Cardiac septum (tissue), 1 donor: ENCODE results near the gene SMG6. TPM values are rescaled to one million over a fixed set of nuclear protein-coding genes. Genes with fewer than 3 reads are reported as not detected.

Experiments used
- DNase-seq: peaks from one replicate; pipeline ENCODE4 v3.0.0-alpha.2; 2020; ENCODE audit warnings: low spot score
- intact Hi-C: fragments of 100-400 bp; cut with DNase I; formaldehyde crosslinking; loops from one replicate; pipeline ENCODE4 v1.14.0; 2022
- total RNA-seq: library from RNA; stranded (reverse); fragmentation: NEBNext Ultra II Directional; extraction: Animal tissue kit (Norgen Biotek cat#: 25700); gene quantifications from one replicate; pipeline ENCODE4 v1.2.1, GENCODE V29; 2021
- donor health status: DM: no; HTN: no; CAD: no.

The SMG6 gene
- total RNA-seq, 1 donor from 2014 or later: 19.7 TPM

DNA sequence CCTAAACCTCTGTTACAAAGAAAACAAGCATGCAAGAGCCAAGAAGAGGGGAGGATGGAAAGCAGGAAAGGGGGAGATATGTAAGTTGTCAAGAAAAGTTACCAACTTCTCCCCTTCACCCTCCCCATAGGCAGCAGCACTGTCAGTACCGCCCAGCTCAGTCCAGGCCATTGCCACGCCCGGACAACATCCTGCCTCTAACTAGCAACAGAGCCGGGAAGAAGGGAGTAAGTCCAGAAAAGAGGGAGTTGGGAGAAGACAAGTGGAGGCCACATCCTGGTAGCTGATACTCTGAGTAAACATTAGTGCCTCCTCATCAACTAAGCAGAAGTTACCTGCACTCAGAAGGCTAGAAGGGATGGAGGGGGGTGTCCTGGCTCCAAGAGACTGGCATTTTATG is 113.6 kb downstream of the SMG6 start:
- intact Hi-C loops: no loop called here

DNA sequence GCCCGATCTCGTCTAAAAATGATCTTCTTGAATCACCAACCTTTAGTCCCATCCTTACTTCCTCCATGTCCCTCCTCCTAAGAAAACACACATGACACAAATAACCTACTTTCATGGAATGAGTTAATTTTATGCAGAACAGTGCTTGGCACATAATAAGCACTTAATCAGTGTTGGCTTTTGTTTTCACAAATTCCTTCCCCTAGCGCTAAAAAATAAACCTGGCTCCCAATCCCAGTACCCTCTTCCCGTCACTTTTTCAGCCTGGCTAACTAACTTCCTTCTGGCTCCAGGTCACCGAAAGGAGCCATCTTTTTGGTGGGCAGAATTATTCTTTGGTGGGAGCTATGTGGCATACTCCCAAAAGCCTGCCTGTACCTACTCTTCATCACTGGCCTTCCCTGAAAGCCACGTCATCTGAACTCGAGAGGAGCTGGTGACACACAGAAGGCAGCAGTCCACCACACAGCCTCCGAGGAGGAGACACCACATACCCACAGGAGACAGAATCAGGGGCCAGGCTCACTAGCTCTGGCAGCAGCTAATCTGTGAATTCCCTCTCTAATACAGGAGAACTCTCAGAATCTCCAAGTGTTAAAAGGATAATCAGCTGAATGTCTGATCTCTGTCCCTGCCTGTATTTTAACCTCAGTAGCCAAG is 114.5 kb downstream of the SMG6 start:
- DNase-seq: no peak
- intact Hi-C loops: no loop called here

More for the DNA sequence above, 113.6 kb downstream of the SMG6 start:
- DNase-seq: no peak

DNA sequence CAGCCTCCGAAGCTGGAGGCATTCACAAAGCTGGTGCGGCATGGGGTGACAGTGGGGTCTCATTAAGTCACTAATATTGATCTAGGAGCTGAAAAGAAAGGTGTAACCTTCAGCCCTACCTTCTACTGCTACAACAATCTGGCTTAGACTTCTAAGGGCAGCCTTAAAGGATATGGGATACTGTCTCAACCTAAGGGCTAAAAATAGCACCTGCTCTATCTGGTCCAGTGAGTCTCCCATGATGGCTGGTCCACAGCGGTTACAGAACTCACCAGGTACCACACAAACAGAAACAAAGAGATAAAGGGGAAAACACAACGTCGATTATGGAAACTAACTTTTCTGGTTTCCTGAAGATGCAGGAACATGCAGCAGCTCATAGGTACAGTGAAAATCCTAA is 115.8 kb downstream of the SMG6 start:
- DNase-seq: no peak
- intact Hi-C loops: no loop called here

DNA sequence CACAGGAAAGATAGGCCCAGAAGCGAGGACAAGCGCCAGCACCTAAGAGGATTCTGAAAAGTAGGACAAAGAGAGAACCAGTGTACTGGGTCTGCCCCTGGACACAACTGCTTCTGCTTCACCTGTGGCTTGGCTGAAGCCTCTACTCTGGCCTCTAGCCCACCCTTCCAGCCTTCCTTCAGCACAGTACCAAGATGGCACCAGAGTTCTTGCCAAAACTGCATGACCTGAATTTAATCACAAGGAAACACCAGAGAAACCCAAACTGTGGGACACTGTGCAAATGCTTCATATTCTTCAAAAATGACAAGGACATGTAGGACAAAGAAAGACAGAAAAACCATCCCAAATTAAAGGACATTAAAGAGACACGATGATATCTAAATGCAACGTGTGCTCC is 116.6 kb downstream of the SMG6 start:
- DNase-seq: no peak
- intact Hi-C loops: no loop called here

DNA sequence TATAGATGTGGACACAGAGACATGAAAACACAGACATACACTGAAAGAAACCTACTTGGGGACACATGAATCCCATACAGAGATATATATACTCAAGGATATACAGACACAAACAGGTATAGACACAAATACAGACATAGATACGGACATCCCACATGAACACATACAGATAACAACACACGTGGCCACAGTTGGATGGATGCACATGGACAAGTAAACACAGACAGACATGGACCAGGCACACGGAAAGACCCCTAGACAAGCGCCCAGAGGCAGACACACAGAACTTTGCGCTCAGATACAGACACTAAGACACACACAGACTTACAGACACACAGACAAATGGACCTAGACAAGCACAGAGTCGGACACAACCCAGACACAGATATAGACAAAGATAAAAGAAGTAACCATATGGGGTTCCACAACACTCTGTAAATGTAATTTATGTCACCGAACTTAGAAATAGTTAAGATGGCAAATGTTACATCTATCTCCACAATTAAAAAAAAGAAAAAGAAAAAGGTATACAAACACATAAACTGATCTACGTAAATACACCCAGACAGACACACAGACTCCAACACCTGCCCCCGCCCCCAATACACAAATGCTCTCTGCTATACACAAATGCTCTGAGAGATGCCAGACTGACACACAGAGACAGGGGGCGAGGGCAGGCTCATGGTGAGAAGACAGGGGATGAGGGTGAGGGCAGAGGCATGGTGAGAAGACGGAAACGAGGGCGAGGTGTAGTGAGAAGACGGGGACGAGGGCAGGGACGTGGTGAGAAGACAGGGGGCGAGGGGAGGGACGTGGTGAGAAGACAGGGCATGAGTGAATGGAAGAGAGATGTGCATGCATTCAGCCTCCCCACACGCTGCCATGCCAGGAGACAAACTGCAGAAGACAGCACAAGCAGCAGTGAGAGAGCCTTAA is 118.3 kb downstream of the SMG6 start:
- intact Hi-C loops: no loop called here
- no peak for DNase-seq

DNA sequence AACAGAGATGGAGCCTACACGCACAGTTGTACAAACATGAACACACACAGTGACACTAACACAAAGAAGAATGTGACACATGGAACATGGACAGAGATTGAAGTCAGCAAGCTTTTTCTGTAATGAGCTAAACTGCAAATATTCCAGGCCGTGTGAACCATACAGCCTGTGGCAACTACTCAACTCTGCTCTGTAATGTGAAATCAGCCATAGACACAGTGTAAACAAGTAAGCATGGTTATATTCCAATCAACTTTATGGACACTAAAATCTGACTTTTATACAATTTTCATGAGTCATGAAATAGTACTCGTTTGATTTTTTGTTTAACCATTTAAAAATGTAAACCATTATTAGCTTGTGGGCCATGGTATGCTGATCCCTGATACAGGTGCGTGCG is 120.2 kb downstream of the SMG6 start:
- intact Hi-C loops: no loop called here
- DNase-seq: no peak

DNA sequence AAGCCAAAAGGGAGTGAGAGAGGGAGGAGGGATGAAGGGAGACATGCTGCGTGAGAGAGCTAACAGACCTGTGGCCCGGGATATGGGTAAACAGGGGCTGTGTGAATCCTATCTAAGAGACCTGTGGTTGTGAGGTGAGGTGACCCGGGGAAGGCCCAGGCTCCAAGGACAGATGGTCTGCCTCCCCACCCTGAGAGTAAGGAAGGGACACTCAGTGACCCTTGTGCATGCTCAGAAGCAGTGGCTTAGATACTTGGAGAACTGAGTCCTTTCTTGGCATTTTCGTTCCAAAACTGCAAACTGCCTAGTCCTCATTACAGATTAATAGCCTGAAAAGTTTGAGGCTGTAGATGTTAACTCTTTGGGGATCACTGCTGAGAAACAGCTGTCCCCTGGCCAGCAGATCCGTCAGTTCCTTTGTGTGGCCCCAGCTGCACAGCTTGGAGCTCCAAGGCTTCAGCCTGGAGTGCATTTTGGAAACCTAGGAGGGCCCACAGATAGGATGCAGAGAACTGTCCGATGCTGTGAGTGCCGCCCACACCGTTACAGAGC is 121.6 kb downstream of the SMG6 start:
- intact Hi-C loops: loop anchor here (2.0 kb wide), 1 partner anchor 31 kb away; no protein-coding TSS in a partner anchor
- no peak for DNase-seq

DNA sequence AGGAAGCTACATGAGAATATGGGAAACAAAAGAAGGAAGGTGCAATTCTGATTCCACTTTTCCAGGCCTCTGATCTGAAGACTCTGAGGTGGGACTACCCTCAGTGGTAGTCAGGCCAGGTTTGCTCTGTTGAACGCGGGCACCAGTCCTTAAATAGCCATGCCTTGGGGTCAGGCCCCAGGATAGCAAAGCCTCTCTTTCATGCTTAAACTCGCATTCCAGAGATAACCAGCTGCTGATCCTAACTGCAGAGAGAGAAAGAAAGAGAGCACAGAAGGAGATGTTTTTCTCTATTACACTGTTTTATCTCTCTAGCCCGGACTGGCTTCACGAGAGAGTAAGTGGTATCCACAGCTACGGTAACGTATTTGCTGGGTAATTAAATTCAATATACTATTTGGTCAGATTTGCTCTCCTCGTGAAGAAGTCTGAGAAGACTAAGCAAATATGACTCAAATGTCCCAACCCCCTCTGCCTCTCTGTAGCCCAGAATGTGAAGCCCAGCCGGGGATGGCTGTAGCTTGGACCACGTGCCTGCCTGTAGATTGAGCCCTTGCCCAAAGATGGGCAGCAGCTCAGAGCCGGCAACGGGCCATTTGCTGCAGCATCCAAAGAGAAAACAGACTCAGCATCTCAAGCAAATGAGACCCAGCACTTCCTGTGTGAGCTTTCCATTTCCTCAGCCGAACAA is 122.2 kb downstream of the SMG6 start:
- intact Hi-C loops: loop anchor here (2.0 kb wide), 1 partner anchor 31 kb away; no protein-coding TSS in a partner anchor
- peak; percentile 89 for DNase-seq

DNA sequence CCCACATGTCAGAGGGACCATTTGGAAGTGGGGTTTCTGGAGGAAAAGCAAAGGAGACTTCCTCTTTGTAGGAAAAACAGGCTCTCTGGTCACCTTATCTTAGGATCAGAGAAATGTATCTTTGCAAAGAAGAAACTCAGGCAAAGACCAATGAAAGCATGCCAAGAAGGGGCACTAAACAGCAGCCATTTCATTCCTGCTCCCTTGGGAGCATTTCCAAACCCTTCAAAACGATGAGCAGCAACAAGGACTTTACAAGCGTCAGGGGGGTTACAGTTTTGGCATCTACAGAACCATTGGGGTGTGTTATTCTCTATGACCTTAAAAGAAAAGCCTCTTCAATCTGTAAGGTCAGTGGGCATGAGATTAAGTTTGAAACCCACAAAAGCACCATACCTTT is 122.8 kb downstream of the SMG6 start:
- no peak for DNase-seq
- intact Hi-C loops: loop anchor here (2.0 kb wide), 1 partner anchor 32 kb away; no protein-coding TSS in a partner anchor

DNA sequence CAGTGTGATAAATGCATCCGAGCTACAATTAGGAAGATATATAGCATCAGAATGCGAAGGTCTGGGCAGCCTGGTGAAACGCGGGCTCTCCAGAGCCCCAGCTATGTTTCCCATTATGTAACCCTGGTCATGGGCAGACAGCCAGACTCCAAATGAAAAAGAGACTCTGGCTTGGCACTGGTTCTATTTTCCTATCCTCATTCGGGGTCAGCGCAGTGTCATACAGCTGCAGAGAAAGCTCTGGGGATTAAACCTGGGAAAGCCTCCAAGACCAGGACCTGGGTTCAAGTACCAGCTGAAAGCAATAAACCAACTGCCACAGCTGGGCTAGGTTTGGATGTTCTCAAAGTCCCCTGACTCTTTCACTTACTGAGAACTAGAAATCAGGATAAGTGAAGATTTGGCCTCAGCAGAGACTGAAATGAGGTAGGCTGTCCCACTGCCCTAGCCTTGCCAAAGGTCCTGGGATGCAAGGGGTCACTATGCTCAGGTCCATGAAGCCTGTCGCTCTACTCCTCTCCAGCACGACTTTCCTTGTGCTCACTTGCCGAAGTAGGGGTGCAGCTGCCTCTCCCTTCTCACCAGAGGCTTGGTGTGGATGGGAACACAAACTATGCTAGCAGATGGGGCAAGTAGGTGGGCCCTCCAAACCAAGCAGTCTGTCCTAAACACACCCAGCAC is 123.8 kb downstream of the SMG6 start:
- intact Hi-C loops: loop anchor here (2.0 kb wide), 1 partner anchor 33 kb away; no protein-coding TSS in a partner anchor
- peak; percentile 81 for DNase-seq

DNA sequence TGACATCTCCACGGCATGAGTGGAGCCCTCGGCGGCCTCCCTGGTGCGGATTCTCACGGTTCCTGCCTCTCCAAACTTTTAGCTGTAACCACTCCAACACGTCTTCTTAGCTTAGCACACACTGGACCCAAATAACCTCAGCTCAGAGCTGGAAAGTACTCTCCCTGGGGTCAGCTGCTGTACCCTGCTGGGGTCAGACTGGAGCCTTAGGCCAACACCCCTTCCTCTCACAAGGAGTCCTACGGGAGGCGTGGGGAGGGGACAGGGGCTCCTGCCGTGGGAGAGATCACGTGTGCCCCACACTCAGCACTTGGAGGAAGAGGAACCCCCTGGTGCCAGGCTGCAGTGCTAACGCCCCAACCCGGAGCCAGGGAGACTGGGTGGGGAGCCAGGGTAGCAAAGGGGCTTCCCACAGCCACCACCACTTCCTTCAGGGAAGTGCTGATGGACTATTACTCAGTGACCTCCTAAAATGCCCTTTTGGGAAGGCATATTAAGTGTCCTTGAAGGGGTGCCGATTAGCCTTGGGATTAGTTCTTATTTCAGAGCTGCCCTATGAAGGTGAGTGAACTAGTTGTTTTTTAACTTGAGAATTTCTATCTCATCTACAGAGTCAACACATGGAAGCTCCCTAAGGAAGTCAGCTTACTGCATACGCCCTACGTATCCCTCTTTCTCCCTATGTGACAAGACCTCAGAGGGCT is 124.6 kb downstream of the SMG6 start:
- intact Hi-C loops: no loop called here
- DNase-seq: no peak

DNA sequence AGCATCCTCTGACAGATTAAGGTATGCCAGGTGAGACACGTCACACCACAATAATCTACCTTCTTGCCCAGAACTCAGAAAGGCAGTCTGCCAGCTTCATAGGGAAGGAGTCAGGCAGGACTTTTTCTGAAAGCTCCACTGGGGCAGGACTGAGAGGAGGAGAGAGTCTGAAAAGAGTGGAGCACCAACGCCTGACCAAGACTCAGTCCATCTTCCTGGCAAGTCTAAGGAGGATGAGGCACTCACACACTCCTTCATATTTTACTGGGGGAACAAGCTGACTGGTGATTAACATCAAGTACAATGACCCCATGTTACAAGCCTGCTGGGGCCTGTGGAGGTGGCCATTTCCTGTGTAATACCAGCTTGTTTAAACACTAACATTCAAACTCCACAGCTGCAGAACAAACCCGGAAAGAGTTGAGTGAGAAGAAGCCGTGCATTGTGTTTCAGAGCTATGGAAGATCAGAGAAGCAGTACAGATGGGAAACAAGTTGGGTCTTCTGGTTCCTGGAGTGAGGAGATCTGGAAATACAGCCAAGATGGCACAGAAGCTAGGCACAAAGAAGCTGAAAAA is 126.3 kb downstream of the SMG6 start:
- intact Hi-C loops: no loop called here

DNA sequence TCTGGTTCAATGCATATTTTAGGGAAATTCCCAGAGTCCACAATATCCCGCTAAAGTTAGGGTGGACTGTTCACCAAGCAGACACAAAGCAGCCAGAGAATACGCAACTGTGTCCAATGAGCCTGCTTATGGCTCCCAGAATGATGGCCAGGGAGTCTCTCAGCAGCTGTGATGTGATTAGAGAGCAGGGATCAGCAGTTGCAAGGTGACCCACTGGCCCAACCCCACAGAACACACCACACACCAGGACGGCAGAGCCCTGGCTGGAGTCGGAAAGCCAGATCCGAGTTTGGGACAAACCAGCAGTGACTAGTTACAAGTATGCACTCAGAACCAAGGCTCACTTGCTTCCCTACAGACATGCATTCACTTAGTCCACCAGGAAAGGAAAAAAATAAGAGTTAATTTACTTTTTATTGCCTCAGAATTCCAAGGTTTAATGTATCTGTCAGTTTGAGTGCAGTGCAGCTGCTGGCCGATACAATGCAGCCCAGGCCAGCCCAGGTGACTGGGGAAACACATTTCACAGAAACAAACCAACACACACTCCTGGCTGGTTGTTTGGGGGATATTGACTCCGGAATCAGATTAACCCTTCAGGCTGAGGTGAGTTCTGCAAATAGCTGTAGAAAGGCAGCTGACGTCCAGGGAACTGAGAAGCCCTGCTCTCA is 127.0 kb downstream of the SMG6 start:
- intact Hi-C loops: no loop called here
- DNase-seq: no peak

More for the DNA sequence above, 126.3 kb downstream of the SMG6 start:
- no peak for DNase-seq

DNA sequence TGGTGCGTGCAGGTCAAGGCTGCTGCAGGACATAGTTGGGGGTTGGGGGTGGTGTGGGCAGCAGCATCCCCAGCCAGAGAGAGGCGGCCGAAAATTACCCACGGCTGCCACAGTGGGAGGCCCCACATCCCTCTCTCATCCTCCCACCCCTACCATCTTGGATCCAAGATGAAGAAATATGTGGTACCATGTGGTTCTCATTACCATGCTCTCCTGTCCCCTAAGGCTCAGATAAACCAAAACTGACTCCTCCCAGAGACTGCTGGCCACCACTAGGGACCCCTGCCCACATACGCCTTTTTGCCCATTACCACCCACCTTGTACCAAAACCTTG is 128.3 kb downstream of the SMG6 start:
- no peak for DNase-seq
- intact Hi-C loops: no loop called here

DNA sequence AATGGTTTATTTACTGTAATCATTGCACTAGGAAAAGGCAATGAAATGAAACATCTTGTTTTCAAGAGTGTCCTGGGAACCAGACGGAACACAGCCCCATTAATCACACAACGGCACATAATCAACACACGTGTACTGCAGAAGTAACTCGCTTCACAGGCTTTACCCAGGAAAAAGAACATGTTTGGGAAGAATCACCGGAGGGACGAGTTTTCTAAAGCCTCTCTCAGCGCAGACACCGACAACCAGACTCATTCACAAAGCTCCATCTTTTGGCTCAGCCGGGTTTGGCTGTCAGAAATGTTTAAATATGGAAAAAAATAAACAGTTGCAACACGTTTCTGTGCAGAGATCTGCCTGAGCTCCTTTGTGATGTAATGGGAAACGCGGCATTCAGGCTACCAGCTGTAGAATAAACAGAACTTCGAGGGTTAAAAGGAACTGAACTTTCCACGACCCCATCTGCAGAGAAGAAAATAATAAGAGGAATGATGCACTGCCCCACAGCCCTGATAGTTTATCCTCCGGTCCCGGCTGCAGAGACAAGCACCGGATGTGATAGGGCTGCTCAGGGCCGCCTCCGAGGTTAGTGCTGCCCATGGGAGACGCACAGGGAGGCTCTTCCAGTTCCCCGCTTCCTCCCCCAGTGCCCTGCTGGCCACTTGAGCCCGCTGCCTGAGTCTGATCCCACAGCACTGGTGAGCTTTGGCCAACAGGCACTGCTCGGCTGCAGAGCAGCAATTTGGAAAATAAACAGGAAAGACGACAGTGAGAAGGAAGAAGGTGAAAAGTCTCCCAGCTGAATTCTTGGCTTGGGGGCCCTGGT is 128.9 kb downstream of the SMG6 start:
- intact Hi-C loops: loop anchor here (5.0 kb wide), 3 partner anchors 52 to 82 kb away; no protein-coding TSS in a partner anchor
- DNase-seq: peak; percentile 84

DNA sequence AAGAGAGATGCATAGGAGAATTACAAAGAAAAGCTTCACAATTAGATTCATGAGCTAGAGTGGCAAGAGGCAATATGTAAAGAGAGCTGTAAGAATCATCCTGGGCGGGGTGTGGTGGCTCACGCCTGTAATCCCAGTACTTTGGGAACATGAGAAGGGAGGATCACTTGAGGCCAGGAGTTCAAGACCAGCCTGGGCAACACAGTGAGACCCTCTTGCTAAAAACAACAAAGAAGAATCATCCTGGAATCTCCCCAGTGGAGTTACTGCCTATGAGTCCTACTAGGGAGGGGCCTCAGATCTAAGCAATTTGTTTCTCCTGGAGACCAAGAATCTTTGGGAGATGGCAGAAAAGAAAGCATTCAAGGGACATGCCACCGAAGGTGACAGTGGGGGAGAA is 129.6 kb downstream of the SMG6 start:
- intact Hi-C loops: loop anchor here (5.0 kb wide), 3 partner anchors 52 to 82 kb away; no protein-coding TSS in a partner anchor
- no peak for DNase-seq

DNA sequence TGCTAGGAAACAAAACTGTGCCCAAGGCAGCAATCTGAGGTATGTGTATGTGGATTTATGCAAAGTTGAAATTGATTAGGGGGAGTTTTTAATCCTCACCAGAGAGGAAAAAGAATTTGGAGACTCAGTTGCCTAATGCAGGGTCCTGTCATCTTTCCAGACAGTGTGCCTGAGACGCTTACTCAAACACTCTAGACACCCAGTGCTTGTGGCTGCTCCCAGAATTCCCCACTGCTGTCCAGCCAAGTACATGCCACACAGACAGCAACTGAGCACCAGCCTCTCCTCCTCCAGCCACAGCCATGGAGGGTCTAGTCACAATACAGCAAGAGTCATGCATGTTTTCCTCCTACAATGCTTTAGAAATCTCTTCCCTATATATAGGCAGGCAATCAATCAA is 130.6 kb downstream of the SMG6 start:
- DNase-seq: no peak
- intact Hi-C loops: loop anchor here (1.0 to 5.0 kb wide), 5 partner anchors 42 to 114 kb away; no protein-coding TSS in a partner anchor
